Measurements from ENCODE around the gene ARHGEF7. TPM values are rescaled to one million over a fixed set of nuclear protein-coding genes. Genes with fewer than 3 reads are reported as not detected.
"Not testable (repeated sequence)": the region's sequence is repeated elsewhere in the genome, so short reads cannot be mapped to it uniquely, and the experiment has no call there.

The ARHGEF7 gene
- 56.2 TPM for total RNA-seq
- long read RNA-seq, partial matches to known transcripts = 28 of 34 reads
- long read RNA-seq, other reads (novel, unspliced or antisense) = 6 of 34 reads

DNA sequence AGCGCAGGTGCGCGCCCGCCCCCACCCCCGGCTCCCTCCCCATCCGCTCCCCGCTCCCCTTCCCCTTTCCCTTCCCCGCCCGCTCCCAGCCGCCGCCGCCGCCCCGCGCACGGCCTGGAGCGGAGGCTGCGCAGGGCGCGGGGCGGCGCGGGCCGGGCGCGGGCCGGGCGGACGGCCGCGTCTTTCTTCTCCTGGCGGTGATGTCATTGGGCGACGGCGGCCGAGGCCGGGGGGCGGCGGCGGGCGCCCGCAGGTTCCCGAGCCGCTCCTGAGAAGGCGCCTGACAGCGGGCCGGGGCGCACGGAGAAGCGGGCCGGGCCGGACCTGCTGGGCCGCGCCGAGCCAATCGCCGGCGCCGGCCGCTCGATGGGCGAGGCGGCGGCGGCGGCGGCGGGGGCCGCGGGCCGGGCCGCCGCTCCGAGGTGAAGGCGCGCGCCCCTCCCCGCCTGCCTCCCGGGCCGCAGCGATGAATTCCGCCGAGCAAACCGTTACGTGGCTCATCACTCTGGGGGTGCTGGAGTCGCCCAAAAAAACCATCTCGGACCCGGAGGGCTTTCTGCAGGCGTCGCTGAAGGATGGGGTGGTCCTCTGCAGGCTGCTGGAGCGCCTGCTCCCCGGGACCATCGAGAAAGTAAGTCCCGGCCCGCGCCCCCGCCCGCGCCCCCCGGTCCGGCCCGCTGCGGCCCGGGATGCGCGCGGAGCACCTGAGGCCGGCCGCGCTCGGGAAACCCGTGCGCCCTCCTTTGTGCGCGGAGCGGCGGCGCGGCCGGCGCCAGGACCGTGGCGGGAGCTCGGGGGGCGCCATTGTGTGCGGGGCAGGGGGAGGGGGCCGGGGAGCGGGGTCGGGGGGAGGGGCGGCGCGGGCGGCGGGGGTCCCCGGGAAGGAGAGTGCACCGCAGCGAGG, at the start of gene ARHGEF7:
Gene ARHGEF7, plus strand, starts transcription at position 250 of the 904 bp plus-strand sequence. Its CDS starts 217 bp downstream, at position 467.
- peak; percentile 55 for ATAC-seq
- intact Hi-C loops (cut with micrococcal nuclease) = no loop called here
- peak; percentile 61 for DNase-seq

GRCh38 chr13:111065698-111066097, 49.4 kb upstream of the ARHGEF7 start:
- intact Hi-C loops (cut with micrococcal nuclease) = loop anchor here (10.0 kb wide), 1 partner anchor 149 kb away; no protein-coding TSS in a partner anchor
- ATAC-seq = no peak
- no peak for DNase-seq

DNA sequence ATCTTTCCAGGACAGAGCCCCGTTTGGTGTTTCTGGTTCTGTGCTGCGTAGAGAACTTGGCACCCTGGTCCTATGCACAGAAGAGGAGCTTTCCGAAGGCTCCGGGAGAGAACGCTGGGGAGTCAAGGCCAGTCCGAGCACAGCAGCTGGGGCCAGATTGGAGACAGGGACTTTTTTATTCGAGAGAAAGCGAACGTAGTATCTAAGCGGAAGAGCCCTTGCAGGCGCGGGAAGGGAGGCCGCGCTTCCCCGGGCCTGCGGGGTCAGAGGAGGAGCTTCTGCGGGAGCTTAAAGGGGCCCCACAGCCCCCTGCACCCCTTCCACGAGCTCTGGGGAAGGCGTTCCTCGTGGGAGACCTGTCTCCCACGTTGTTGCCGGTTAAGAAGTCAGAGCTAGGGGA, 48.6 kb upstream of the ARHGEF7 start:
- DNase-seq (peak; percentile 54), ATAC-seq (peak; percentile 71)
- intact Hi-C loops (cut with micrococcal nuclease) = loop anchor here (10.0 kb wide), 1 partner anchor 148 kb away; no protein-coding TSS in a partner anchor

- ATAC-seq = no peak
- DNase-seq = no peak
- intact Hi-C loops (cut with micrococcal nuclease) = loop anchor here (10.0 kb wide), 1 partner anchor 147 kb away; no protein-coding TSS in a partner anchor
These were observed 47.1 kb upstream of the ARHGEF7 start for GRCh38 chr13:111068009-111068350.

DNA sequence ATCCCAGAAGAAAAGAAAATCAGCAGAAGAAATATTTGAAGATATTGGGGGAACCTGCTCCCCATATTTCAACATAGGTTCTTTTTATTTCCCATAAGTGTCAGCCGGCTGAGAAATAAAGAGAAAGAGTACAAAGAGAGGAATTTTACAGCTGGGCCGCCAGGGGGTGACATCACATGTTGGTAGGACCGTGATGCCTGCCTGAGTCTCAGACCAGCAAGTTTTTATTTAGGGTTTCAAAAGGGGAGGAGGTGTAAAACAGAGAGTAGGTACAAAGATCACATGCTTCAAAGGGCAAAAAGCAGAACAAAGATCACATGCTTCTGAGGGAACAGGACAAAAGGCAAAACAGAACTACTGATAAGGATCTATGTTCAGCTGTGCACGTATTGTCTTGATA, 44.0 kb upstream of the ARHGEF7 start:
- DNase-seq; ATAC-seq; intact Hi-C loops (cut with micrococcal nuclease): not testable (repeated sequence)

- intact Hi-C loops (cut with micrococcal nuclease); DNase-seq; ATAC-seq: not testable (repeated sequence)
These were observed 43.6 kb upstream of the ARHGEF7 start for GRCh38 chr13:111071526-111071925.

DNA sequence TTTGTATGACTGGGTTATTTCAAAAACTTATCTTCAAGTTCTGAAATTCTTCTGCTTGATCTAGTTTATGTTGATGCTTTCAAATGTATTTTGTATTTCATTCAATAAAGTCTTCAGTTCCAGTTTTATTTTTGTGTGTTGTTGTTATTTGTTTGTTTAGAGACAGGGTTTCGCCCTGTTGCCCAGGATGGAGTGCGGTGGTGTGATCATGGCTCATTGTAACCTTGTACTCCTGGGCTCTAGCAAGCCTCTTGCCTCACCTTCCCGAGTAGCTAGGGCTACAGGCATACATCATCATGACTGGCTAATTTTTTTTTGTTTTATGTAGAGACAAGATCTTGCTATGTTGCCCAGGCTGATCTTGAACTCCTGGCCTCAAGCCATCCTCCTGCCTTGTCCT, 40.3 kb upstream of the ARHGEF7 start:
- ATAC-seq (no peak), DNase-seq (no peak)
- intact Hi-C loops (cut with micrococcal nuclease) = no loop called here

DNA sequence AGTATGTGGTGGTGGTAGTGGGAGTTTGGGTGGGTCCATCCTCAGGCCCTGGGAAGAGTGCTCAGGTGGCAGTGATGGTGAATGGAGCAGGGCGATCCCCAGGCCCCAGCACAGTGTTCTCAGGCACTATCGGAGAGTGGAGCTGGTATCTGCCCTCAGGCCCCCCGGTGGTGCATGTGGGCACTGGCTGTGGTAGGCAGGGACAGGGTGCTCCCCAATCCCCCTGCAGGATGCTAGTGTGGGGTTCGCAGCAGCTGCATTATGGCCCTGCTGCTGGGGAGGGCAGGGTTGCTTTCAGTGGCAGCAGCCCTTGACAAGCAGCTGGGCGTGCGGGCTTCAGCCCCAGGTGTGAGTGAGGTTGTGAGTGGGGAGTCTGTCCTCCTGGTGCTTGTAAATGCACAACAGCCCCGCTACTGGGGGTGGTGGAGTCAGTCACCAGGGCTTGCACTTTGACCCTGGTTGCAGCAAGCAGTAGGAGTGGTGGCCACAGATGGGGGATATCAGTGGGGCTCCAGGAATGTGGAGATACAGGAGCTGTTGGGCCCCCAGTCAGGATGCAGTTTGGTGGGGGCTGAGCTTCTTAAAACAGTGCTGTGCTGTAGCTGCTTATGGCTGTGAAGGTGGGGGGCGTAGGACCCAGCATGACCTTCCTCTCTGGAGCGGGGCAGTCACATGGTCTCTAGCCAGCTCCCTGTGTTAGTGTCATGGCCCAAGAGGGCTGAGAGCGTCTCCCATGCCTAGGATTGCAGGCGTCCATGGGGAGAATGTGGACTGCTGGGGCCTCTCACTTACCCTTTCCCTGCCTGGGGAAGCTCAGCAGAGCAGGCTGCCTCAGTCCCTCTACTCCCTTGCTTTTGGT, 38.7 kb upstream of the ARHGEF7 start:
- no peak for DNase-seq
- no peak for ATAC-seq
- intact Hi-C loops (cut with micrococcal nuclease) = no loop called here

- ATAC-seq (no peak), DNase-seq (no peak)
- intact Hi-C loops (cut with micrococcal nuclease) = no loop called here
These were observed 35.7 kb upstream of the ARHGEF7 start for GRCh38 chr13:111079375-111079774.

- intact Hi-C loops (cut with micrococcal nuclease) = no loop called here
- DNase-seq (no peak), ATAC-seq (no peak)
These were observed 34.5 kb upstream of the ARHGEF7 start for GRCh38 chr13:111080642-111081041.

DNA sequence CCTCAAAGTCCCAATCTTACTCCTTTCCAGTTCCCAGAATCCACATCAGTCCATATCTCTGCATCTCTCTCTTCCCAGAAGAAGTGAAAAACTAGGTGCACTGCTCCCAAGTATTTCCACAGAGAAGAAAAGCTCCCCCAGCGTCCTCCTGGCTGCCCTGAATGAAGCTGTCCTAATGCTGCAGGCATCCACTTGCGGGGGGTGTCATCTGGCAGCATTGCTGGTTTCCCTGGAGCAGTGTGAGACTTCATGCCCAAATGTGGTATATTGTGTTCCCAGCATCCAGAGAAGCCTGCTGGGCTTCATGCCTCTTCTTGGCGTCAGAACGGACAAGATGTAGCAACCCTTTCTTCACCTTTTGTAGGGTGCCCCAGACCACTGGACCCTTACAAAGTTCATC, 32.9 kb upstream of the ARHGEF7 start:
- intact Hi-C loops (cut with micrococcal nuclease) = no loop called here
- DNase-seq (no peak), ATAC-seq (no peak)

DNA sequence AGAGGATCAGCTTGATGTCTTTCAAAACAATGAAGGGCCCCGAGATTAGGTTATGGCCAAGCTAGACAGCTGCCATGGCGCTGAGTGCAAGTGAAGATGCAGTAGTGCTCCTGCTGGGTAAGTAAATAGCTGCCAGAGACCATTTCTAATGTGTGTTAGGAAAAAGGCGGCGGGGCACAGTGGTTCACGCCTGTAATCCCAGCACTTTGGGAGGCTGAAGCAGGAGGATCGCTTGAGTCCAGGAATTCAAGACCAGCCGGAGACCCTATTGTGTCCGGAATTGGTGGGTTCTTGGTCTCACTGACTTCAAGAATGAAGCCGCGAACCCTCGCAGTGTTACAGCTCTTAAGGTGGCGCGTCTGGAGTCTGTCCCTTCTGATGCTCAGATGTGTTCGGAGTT, 32.3 kb upstream of the ARHGEF7 start:
- DNase-seq; ATAC-seq; intact Hi-C loops (cut with micrococcal nuclease): not testable (repeated sequence)

- ATAC-seq; intact Hi-C loops (cut with micrococcal nuclease): not testable (repeated sequence)
These were observed 31.4 kb upstream of the ARHGEF7 start for GRCh38 chr13:111083693-111084092.

DNA sequence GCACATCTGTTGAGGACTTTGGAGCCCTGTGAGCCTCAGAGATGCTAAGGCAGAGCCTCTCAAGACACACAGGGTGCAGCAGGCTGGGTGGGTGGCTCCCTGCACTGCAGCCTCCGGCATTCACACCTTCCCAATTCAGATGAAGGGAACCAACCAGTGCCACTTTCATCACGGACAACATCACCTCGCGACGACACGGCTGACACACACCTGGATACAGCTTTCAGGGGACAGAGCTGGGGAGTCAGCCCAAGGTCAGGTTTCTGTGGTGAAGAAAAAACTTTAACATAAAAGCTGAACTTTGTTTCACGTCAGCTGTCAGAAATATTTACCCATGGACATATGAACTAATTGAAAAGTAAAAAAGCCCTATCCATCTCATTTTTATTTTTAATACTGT, 24.9 kb upstream of the ARHGEF7 start:
- DNase-seq (no peak), ATAC-seq (no peak)
- intact Hi-C loops (cut with micrococcal nuclease) = no loop called here

More at GRCh38 chr13:111083693-111084092, 31.4 kb upstream of the ARHGEF7 start:
- not testable (repeated sequence) for DNase-seq

DNA sequence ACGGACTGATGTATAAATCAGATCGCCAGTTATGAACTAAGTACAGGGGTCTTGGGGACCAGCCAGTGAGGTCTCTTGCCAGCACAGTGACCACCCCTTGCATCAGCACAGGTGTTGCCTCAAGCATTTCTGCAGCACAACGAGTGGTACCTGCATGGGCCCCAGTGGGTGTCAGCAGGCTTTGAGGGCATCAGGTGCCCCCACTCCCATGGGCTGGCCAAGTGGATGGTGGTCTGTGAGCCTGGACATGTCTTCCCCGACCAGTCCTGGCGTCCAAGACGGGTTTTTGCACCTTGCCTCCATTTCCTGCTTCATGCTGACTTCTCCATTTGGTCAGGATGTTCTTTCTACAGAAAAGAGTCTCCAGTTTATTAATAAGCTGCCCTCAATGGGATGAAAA, 22.4 kb upstream of the ARHGEF7 start:
- DNase-seq (no peak), ATAC-seq (no peak)
- intact Hi-C loops (cut with micrococcal nuclease) = no loop called here

DNA sequence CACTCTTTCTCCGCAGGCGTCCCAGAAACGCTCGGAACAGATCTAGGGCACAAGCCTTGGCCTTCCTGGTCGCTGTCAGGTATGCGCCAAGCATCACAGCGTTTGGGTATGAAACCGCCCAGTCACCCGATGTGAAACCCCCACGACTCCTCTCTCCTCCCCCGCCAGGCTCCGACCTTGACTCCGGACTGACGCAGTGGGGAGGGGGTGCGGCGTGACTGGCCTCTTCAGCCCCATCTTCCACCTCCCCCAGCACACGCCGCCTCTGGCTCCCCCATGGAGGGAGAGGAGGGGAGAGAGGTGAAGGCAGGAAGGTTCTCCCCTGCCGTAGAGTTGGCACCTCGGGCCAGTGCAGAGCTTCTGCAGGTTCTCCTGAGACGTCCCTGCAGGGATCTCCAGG, 22.0 kb upstream of the ARHGEF7 start:
- ATAC-seq (no peak), DNase-seq (no peak)
- intact Hi-C loops (cut with micrococcal nuclease) = no loop called here

DNA sequence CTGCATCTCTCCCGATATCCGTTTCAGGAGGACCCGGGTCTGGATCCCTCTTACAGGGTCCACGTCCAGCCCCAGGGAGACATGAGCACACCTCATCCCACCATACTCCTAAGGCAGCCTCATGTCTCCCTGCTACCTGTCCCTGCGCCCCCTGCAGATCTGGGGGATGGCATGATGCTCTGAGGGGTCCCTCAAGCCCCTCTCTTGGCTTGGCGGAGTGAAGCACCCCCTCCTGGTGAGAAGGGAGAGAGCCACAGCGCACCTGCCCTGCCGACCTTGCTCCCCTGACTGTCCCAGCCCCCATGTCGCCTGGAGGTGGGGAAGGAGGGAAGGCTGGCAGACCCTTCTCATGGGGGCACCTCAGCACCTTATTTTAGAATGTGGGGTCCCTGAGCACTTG, 21.5 kb upstream of the ARHGEF7 start:
- DNase-seq (no peak), ATAC-seq (no peak)
- intact Hi-C loops (cut with micrococcal nuclease) = no loop called here

DNA sequence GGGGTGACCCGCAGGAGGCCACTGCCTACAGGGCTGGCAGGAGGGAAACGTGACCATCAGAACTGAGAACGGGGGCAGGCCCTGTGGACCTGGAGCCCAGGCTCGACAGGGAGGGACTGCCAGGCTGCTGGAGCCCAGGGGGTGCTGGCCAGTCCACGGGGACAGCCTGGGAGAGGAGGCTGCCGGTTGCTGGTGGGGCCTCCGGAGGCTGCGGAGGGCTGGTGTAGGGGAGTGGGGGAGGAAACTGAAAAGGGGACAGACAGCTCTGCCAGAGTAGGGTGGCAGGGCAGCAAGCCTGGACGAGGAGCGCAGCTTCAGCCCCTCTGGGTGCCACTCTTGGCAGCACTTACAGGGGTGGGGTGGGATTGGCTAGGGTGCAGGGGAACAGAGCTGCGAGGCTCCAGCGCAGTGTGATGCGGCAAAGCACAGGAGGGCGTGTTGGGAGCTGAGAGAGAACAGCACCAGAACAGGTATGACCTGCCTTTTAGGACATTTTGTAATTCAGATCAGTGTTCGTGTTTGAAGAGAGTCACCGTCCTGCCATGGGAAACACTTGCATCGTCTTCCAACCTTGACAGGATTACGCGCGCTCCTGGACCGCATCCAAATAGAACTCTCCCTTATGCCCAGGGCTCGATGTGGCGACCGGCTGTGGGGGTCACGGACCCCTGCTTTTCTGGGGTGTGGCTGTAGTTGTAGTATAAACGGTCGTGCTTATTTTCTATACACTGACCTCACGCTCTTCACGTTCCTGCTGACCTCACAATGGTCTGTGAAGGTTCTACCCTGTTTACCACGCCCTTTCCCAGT, 19.9 kb upstream of the ARHGEF7 start:
- DNase-seq (no peak), ATAC-seq (no peak)
- intact Hi-C loops (cut with micrococcal nuclease) = no loop called here

GRCh38 chr13:111095911-111096501, 19.1 kb upstream of the ARHGEF7 start:
- intact Hi-C loops (cut with micrococcal nuclease) = no loop called here
- ATAC-seq (no peak), DNase-seq (no peak)

Data from left ventricle myocardium superior (tissue), 1 donor.